Measurements from ENCODE around the gene SETD1B. TPM values are rescaled to one million over a fixed set of nuclear protein-coding genes. Genes with fewer than 3 reads are reported as not detected.
A peak's percentile ranks its signal among the peaks of the same experiment; 100 is the strongest.
"Not testable (repeated sequence)": the region's sequence is repeated elsewhere in the genome, so short reads cannot be mapped to it uniquely, and the experiment has no call there.

SETD1B gene
- total RNA-seq: 10 to 100 TPM; 19.2 to 27.5 TPM

DNA sequence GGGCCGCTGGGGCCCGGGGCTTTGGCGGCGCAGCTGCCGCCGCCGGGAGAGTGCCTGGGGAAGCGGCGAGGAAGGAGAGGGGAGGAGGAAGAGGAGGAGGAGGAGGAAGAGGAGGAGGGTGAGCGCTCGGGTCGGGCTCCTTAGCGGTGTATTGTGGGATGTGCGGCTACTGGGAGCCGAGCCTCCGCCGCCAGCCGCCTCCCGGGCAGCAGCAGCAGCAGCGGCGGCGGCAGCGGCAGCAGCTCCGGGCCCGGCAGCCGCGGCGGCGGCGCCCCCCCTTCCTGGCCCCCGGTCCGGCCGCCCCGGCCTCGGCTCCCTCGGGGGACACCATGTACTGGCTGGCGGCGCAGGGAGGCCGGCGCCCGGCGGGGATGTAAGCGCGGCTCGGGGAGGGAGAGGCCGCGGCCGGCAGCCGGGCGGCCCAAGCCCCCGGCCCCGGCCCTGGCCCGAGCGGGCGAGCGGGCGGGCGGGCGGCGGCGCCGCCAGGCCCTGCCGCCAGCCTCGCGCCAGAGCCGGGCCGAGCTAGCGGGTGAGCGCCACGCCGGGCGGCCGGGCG, at the start of gene SETD1B:
Gene SETD1B, plus strand, starts transcription at position 149 of the 556 bp plus-strand sequence. CDS start 729 bp downstream, outside the sequence.
- H3K4me3 ChIP-seq: peak within 1 kb of the TSS; percentile 59 to 84
- H3K27me3 ChIP-seq (replicated peaks; ENCODE audit: insufficient read depth): no peaks in the 10 kb centered on the region
- no peak for DNase-seq (ENCODE audit: low spot score)
- no peaks in the 10 kb centered on the region for H3K9me3 ChIP-seq
- WGBS: under 1% methylated on average over 14 of the region's 74 CpGs
- H3K4me1 ChIP-seq (replicated peaks): peaks cover 11% of the 10 kb centered on the region
- H3K36me3 ChIP-seq: peaks cover 0 to 10% of the 10 kb centered on the region in 2 donors
- intact Hi-C loops (cut with DNase I): loop anchor here (10.0 kb wide), 1 partner anchor 219 kb away; the partner anchor contains the start of gene KDM2B
- peak; percentile 17 for TF ChIP-seq POLR2A (IDR thresholded peaks at IDR 0.05)
- TF ChIP-seq, protein P1, sequence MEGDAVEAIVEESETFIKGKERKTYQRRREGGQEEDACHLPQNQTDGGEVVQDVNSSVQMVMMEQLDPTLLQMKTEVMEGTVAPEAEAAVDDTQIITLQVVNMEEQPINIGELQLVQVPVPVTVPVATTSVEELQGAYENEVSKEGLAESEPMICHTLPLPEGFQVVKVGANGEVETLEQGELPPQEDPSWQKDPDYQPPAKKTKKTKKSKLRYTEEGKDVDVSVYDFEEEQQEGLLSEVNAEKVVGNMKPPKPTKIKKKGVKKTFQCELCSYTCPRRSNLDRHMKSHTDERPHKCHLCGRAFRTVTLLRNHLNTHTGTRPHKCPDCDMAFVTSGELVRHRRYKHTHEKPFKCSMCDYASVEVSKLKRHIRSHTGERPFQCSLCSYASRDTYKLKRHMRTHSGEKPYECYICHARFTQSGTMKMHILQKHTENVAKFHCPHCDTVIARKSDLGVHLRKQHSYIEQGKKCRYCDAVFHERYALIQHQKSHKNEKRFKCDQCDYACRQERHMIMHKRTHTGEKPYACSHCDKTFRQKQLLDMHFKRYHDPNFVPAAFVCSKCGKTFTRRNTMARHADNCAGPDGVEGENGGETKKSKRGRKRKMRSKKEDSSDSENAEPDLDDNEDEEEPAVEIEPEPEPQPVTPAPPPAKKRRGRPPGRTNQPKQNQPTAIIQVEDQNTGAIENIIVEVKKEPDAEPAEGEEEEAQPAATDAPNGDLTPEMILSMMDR (IDR thresholded peaks at IDR 0.05): no peak
- peak within 1 kb of the TSS; percentile 98 to 100 for H3K27ac ChIP-seq

DNA sequence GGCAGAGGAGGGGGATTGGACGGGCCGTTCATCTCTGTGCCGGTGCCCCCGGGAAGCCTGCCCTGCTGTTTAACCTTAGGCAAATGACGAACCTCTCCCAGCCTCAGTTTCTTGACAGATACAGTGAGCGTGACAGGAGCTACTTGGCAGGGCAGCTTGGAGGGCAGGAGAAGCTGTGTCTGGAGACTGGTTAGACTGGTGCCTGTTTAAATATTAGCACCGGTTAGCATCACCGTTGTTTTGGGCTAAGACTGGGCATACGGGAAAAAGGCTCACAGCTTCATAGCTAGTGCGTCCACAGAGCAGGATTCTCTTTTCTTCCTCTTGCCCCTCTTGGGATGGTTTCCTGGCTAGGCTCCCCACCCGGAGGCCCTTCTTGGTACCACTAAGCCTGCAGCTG, 49.0 kb upstream of the SETD1B start:
- Histone ChIP-seq H3K9me3 (no peaks in the 10 kb centered on the region), H3K36me3 (no peaks in the 10 kb centered on the region), H3K4me3 (no peak overlapping the region), H3K27ac (peak overlapping the region; percentile 76 to 77), H3K4me1 (replicated peaks) (peaks cover 6% of the 10 kb centered on the region), H3K27me3 (replicated peaks; ENCODE audit: insufficient read depth) (no peaks in the 10 kb centered on the region)
- peak; percentile 62 for DNase-seq (ENCODE audit: low spot score)
- intact Hi-C loops (cut with DNase I): no loop called here
- 79% methylated on average over 11 of the region's 11 CpGs for WGBS
- TF ChIP-seq POLR2AphosphoS5 (IDR thresholded peaks at IDR 0.05): peak; percentile 70
- TF ChIP-seq, protein P1 (IDR thresholded peaks at IDR 0.05): no peak

DNA sequence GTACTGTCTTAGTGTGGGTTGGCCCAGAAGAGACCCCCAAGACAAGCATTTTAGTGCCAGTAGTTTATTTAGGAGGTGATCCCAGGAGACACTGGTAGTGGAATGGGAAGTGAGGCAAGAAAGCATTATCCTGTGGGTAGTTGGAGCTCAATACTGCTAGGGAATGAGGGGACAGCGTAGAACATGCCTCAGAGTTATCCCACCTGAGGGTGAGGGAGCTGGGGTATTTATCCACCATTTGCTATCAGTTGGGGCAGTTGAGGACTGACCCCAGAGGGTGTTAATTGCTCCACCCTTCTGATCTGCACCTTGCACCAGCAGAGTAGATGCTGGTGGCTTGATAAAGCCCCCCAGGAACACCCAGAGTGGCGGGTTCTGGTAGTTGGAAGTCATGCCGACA, 48.2 kb upstream of the SETD1B start:
- TF ChIP-seq, protein P1 (IDR thresholded peaks at IDR 0.05): no peak
- TF ChIP-seq POLR2A (IDR thresholded peaks at IDR 0.05) (no peak), POLR2AphosphoS5 (IDR thresholded peaks at IDR 0.05) (no peak)

DNA sequence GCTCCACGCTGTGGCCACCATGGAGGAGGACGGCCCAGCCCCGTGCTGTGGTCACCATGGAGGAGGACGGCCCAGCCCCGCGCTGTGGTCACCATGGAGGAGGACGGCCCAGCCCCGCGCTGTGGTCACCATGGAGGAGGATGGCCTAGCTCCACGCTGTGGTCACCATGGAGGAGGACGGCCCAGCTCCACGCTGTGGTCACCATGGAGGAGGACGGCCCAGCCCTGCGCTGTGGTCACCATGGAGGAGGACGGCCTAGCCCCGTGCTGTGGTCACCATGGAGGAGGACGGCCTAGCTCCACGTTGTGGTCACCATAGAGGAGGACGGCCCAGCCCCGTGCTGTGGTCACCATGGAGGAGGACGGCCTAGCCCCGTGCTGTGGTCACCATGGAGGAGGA, 45.3 kb upstream of the SETD1B start:
- H3K27ac ChIP-seq; H3K36me3 ChIP-seq; H3K4me1 ChIP-seq (replicated peaks); H3K4me3 ChIP-seq; H3K27me3 ChIP-seq (replicated peaks; ENCODE audit: insufficient read depth); H3K9me3 ChIP-seq; intact Hi-C loops (cut with DNase I); DNase-seq (ENCODE audit: low spot score): not testable (repeated sequence)
- whole genome bisulfite sequencing: 93% methylated on average over 15 of the region's 22 CpGs

More for the DNA sequence above, 48.2 kb upstream of the SETD1B start:
- DNase-seq (ENCODE audit: low spot score): no peak
- Histone ChIP-seq H3K27me3 (replicated peaks; ENCODE audit: insufficient read depth) (no peaks in the 10 kb centered on the region), H3K36me3 (no peaks in the 10 kb centered on the region), H3K9me3 (no peaks in the 10 kb centered on the region), H3K4me3 (no peak overlapping the region), H3K27ac (peak overlapping the region; percentile 76 to 77), H3K4me1 (replicated peaks) (peaks cover 6% of the 10 kb centered on the region)
- 97% methylated on average over 3 of the region's 3 CpGs for WGBS
- intact Hi-C loops (cut with DNase I): no loop called here

DNA sequence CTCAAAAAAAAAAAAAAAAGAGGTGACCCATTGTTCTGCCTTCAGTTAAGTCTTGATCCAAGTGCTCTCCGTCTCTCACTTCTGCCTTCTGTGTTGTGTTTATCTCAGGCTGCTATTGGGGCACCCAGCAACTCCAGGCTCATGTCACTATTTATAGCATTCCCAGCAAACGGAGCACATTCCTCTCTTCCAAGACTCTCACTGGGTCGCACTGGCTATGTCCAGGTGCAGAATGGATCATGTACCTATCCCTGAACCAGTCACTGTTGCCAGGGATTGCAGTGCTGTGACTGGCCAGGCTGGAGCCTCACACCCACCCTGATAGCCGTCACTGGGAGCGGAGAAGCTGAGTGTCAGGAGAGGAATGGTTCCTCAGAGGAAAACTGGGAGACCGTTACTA, 41.5 kb upstream of the SETD1B start:
- TF ChIP-seq POLR2A (IDR thresholded peaks at IDR 0.05) (no peak), POLR2AphosphoS5 (IDR thresholded peaks at IDR 0.05) (no peak)
- TF ChIP-seq, protein P1 (IDR thresholded peaks at IDR 0.05): no peak
- Histone ChIP-seq H3K4me3 (no peak overlapping the region), H3K27me3 (replicated peaks; ENCODE audit: insufficient read depth) (no peaks in the 10 kb centered on the region), H3K9me3 (no peaks in the 10 kb centered on the region), H3K4me1 (replicated peaks) (no peaks in the 10 kb centered on the region), H3K27ac (no peak overlapping the region), H3K36me3 (no peaks in the 10 kb centered on the region)
- no peak for DNase-seq (ENCODE audit: low spot score)
- 63% methylated on average over 6 of the region's 6 CpGs for WGBS
- intact Hi-C loops (cut with DNase I): no loop called here

All from prostate gland (tissue), 2 donors.